Chondrocyte (in vitro differentiated cells): ENCODE data around the gene ARHGEF35. TPM values are rescaled to one million over a fixed set of nuclear protein-coding genes. Genes with fewer than 3 reads are reported as not detected.
"Not testable (repeated sequence)": the region's sequence is repeated elsewhere in the genome, so short reads cannot be mapped to it uniquely, and the experiment has no call there.

Experiments
- DNase-seq: peaks from one replicate; pipeline ENCODE4 v3.0.0; 2021; ENCODE audit warnings: mixed read lengths, low spot score
- H3K27ac Mint-ChIP-seq: one replicate; pipeline ENCODE4 v1.8.0; 2021; ENCODE audit warnings: mild to moderate bottlenecking, moderate library complexity, mixed read lengths; ENCODE audit not compliant: unreplicated experiment
- H3K27me3 Mint-ChIP-seq: 2 replicates; pipeline ENCODE4 v1.8.0; 2021; ENCODE audit warnings: low read depth, mixed read lengths
- H3K36me3 Mint-ChIP-seq: 2 replicates; pipeline ENCODE4 v1.8.0; 2021; ENCODE audit warnings: low read depth, mixed read lengths
- H3K4me1 Mint-ChIP-seq: 2 replicates; pipeline ENCODE4 v1.8.0; 2021; ENCODE audit warnings: low read depth, mild to moderate bottlenecking, mixed read lengths
- H3K4me3 Mint-ChIP-seq: one replicate; pipeline ENCODE4 v1.8.0; 2021; ENCODE audit warnings: mild to moderate bottlenecking, moderate library complexity, mixed read lengths; ENCODE audit not compliant: unreplicated experiment
- H3K9me3 Mint-ChIP-seq: 2 replicates; pipeline ENCODE4 v1.8.0; 2021; ENCODE audit warnings: low read depth, mixed read lengths
- CTCF ChIP-seq: fragments of 200-600 bp; sonication (generic); IDR thresholded peaks from 2 replicates; pipeline ENCODE4 v1.5.0; 2021; ENCODE audit warnings: antibody characterized with exemption, mild to moderate bottlenecking, moderate library complexity
- total RNA-seq: library from RNA; stranded (reverse); gene quantifications from 3 replicates; pipeline ENCODE4 v1.2.1, GENCODE V29; 2021

The ARHGEF35 gene
- total RNA-seq, 1 donor from 2014 or later: 2.0 TPM

GRCh38 chr7:144178380-144179164, 17.1 kb downstream of the ARHGEF35 start:
- peak; percentile 76 for TF ChIP-seq CTCF
- not testable (repeated sequence) for DNase-seq, H3K4me3 Mint-ChIP-seq, H3K9me3 Mint-ChIP-seq, H3K27ac Mint-ChIP-seq, H3K4me1 Mint-ChIP-seq, H3K36me3 Mint-ChIP-seq
- peaks cover 13% of the 10 kb centered on the region for H3K27me3 Mint-ChIP-seq

- Mint-ChIP-seq H3K4me1 (no peaks in the 10 kb centered on the region), H3K27ac (no peak overlapping the region), H3K27me3 (peaks cover 16% of the 10 kb centered on the region), H3K36me3 (no peaks in the 10 kb centered on the region), H3K9me3 (peaks cover 4% of the 10 kb centered on the region), H3K4me3 (no peak overlapping the region)
- DNase-seq: no peak
- TF ChIP-seq CTCF: no peak
Observed at GRCh38 chr7:144174613-144175012, 21.0 kb downstream of the ARHGEF35 start.

- not testable (repeated sequence) for DNase-seq, H3K36me3 Mint-ChIP-seq, H3K4me3 Mint-ChIP-seq, H3K4me1 Mint-ChIP-seq, H3K9me3 Mint-ChIP-seq, H3K27ac Mint-ChIP-seq
- peaks cover 15% of the 10 kb centered on the region for H3K27me3 Mint-ChIP-seq
Observed at GRCh38 chr7:144171594-144172350, 23.9 kb downstream of the ARHGEF35 start.

- TF ChIP-seq CTCF: no peak
- no peak overlapping the region for H3K27ac Mint-ChIP-seq
- H3K36me3 Mint-ChIP-seq: no peaks in the 10 kb centered on the region
Observed at GRCh38 chr7:144164784-144165183, 30.8 kb downstream of the ARHGEF35 start.

GRCh38 chr7:144158861-144159260, 36.8 kb downstream of the ARHGEF35 start:
- Mint-ChIP-seq H3K9me3 (no peaks in the 10 kb centered on the region), H3K27ac (no peak overlapping the region), H3K36me3 (no peaks in the 10 kb centered on the region), H3K27me3 (peaks cover 23% of the 10 kb centered on the region), H3K4me3 (no peak overlapping the region), H3K4me1 (no peaks in the 10 kb centered on the region)
- no peak for DNase-seq
- TF ChIP-seq CTCF: no peak

More at GRCh38 chr7:144164784-144165183, 30.8 kb downstream of the ARHGEF35 start:
- Mint-ChIP-seq H3K4me3 (no peak overlapping the region), H3K4me1 (no peaks in the 10 kb centered on the region), H3K27me3 (peaks cover 18% of the 10 kb centered on the region), H3K9me3 (peaks cover 2% of the 10 kb centered on the region)
- DNase-seq: no peak
